HCT116 (cell line): ENCODE results near the gene FBXO34. TPM values are rescaled to one million over a fixed set of nuclear protein-coding genes. Genes with fewer than 3 reads are reported as not detected.

Source experiments
- ATAC-seq: fragments of 200-7000 bp; cut with Tn5 transposase; 2 replicates; pipeline ENCODE4 v1.9.1; 2020; ENCODE audit warnings: mild to moderate bottlenecking, moderate library complexity
- BruUV-seq: library from RNA; stranded (reverse); fragments of 400-500 nt; replicated peaks from 2 replicates; lab custom pipeline; 2021; lab: Mats Ljungman, UMichigan
- CTCF ChIA-PET: fragments of 300-600 bp; sonication (Branson Sonifier 250); formaldehyde crosslinking; loops from one replicate; lab custom pipeline; 2021; ENCODE audit warnings: antibody characterized with exemption; lab: Charles Lee
- POLR2A ChIA-PET: fragments of 300-600, 350-600 bp; sonication (Branson Sonifier 250); formaldehyde crosslinking; loops from one replicate; lab custom pipeline; 2021; ENCODE audit warnings: antibody characterized with exemption; lab: Charles Lee
- RAD21 ChIA-PET, 2 experiments: fragments of 300-600 bp; sonication (Branson Sonifier 250); formaldehyde crosslinking; loops; one replicate each; lab custom pipeline; 2023; ENCODE audit warnings: low total read pairs in 2 of 2; ENCODE audit not compliant: uncharacterized antibody in 2 of 2, unreplicated experiment in 2 of 2, low non-redundant PET in 1 of 2; lab: Charles Lee
- DNase-seq: peaks from one replicate; pipeline ENCODE4 v3.0.0-alpha.2; 2010; ENCODE audit warnings: low read depth, low spot score
- H2AFZ ChIP-seq: fragments of 200-600 bp; shearing (Covaris generic), sonication (generic); 2 replicates; pipeline ENCODE4 v1.6.1; 2017; ENCODE audit warnings: low read depth, mixed run types, mixed read lengths, antibody characterized with exemption, low read length; ENCODE audit not compliant: poor library complexity, severe bottlenecking
- H3K27ac ChIP-seq: 2 replicates; pipeline ENCODE4 v1.5.1; 2012; ENCODE audit warnings: low read depth, low read length
- H3K27me3 ChIP-seq: fragments of 200-600 bp; sonication (generic); 2 replicates; pipeline ENCODE4 v1.6.1; 2016; ENCODE audit warnings: mixed run types, low read length, mixed read lengths; ENCODE audit not compliant: insufficient read depth
- H3K36me3 ChIP-seq, 2 experiments: fragments of 200-500 bp in 1 of 2; fragments of 200-600 bp in 1 of 2; sonication (Bioruptor generic) in 1 of 2; sonication (generic) in 1 of 2; 2 replicates each; pipeline versions ENCODE4 v1.5.1 to v1.6.1; 2014 to 2016; ENCODE audit warnings: low read length in 2 of 2, inconsistent platforms in 1 of 2, mixed read lengths in 1 of 2, mixed run types in 1 of 2; ENCODE audit not compliant: insufficient read depth in 2 of 2, control insufficient read depth in 1 of 2
- H3K4me1 ChIP-seq, 2 experiments: fragments of 200-600 bp in 1 of 2; sonication (generic) in 1 of 2; 2 replicates each; pipeline versions ENCODE4 v1.5.1 to v1.6.1; 2012 to 2017; ENCODE audit warnings: low read length in 2 of 2, inconsistent platforms in 1 of 2, mild to moderate bottlenecking in 1 of 2, mixed read lengths in 1 of 2, mixed run types in 1 of 2, moderate library complexity in 1 of 2; ENCODE audit not compliant: insufficient read depth in 2 of 2, control insufficient read depth in 1 of 2
- H3K4me2 ChIP-seq: fragments of 200-600 bp; sonication (generic); 2 replicates; pipeline ENCODE4 v1.6.1; 2017; ENCODE audit warnings: mixed run types, low read length, mixed read lengths
- H3K4me3 ChIP-seq, 2 experiments: fragments of 200-600 bp in 1 of 2; sonication (generic) in 1 of 2; replicated peaks in 1 of 2; 2 replicates each; pipeline ENCODE4 v1.5.1; 2011 to 2016; ENCODE audit warnings: low read length in 2 of 2, control low read depth in 1 of 2, low read depth in 1 of 2, mild to moderate bottlenecking in 1 of 2, mixed read lengths in 1 of 2, mixed run types in 1 of 2
- H3K79me2 ChIP-seq: fragments of 200-600 bp; sonication (generic); 2 replicates; pipeline ENCODE4 v1.6.1; 2017; ENCODE audit warnings: mild to moderate bottlenecking, mixed run types, low read length, moderate library complexity, mixed read lengths; ENCODE audit not compliant: insufficient read depth
- H3K9ac ChIP-seq: fragments of 200-600 bp; sonication (generic); 2 replicates; pipeline ENCODE4 v1.6.1; 2016; ENCODE audit warnings: low read length, mixed read lengths
- H3K9me2 ChIP-seq: fragments of 200-600 bp; sonication (generic), shearing (Covaris generic); 2 replicates; pipeline ENCODE4 v1.6.1; 2017; ENCODE audit warnings: mixed run types, mild to moderate bottlenecking, moderate library complexity; ENCODE audit not compliant: insufficient read depth
- H3K9me3 ChIP-seq, 2 experiments: fragments of 200-500 bp in 1 of 2; fragments of 200-600 bp in 1 of 2; sonication (Bioruptor generic) in 1 of 2; sonication (generic) in 1 of 2; 2 replicates each; pipeline ENCODE4 v1.6.1; 2014 to 2017; ENCODE audit warnings: low read length in 2 of 2, mixed read lengths in 2 of 2, inconsistent platforms in 1 of 2, low read depth in 1 of 2, mild to moderate bottlenecking in 1 of 2, mixed run types in 1 of 2, moderate library complexity in 1 of 2; ENCODE audit not compliant: control insufficient read depth in 1 of 2, insufficient read depth in 1 of 2
- H4K20me1 ChIP-seq: fragments of 200-600 bp; sonication (generic), shearing (Covaris generic); 2 replicates; pipeline ENCODE4 v1.6.1; 2017; ENCODE audit warnings: mixed run types, mild to moderate bottlenecking, moderate library complexity; ENCODE audit not compliant: insufficient read depth
- CEBPB ChIP-seq: IDR thresholded peaks from 2 replicates; pipeline ENCODE4 v1.6.1; 2012; ENCODE audit warnings: low read depth
- CTCF ChIP-seq, 3 experiments: fragments of 200-600 bp in 1 of 3; sonication (generic) in 1 of 3; IDR thresholded peaks in 2 of 3; conservative IDR thresholded peaks in 1 of 3; 2 replicates each; pipeline ENCODE4 v1.5.1; 2012 to 2017; ENCODE audit warnings: low read depth in 2 of 3, low read length in 2 of 3, antibody characterized with exemption in 1 of 3, borderline replicate concordance in 1 of 3, control low read depth in 1 of 3, mild to moderate bottlenecking in 1 of 3, mixed read lengths in 1 of 3, mixed run types in 1 of 3, moderate library complexity in 1 of 3; ENCODE audit not compliant: insufficient read depth in 1 of 3
- EGR1 ChIP-seq: IDR thresholded peaks from 2 replicates; pipeline ENCODE4 v1.6.1; 2012; ENCODE audit warnings: low read depth
- EZH2 ChIP-seq: fragments of 200-600 bp; sonication (generic); IDR thresholded peaks from 2 replicates; pipeline ENCODE4 v1.6.1; 2017; ENCODE audit warnings: antibody characterized with exemption, mixed run types
- FOSL1 ChIP-seq: IDR thresholded peaks from 2 replicates; pipeline ENCODE4 v1.6.1; 2012; ENCODE audit warnings: low read depth
- JUND ChIP-seq: IDR thresholded peaks from 2 replicates; pipeline ENCODE4 v1.6.1; 2012
- MAX ChIP-seq: IDR thresholded peaks from 2 replicates; pipeline ENCODE4 v1.6.1; 2012
- POLR2A ChIP-seq: IDR thresholded peaks from 2 replicates; pipeline ENCODE4 v1.7.0; 2011; ENCODE audit warnings: borderline replicate concordance; ENCODE audit not compliant: insufficient read depth, insufficient read length; ENCODE audit errors: extremely low read depth
- REST ChIP-seq: IDR thresholded peaks from 2 replicates; pipeline ENCODE4 v1.6.1; 2012; ENCODE audit warnings: low read depth
- SIN3A ChIP-seq: IDR thresholded peaks from 2 replicates; pipeline ENCODE4 v1.6.1; 2012; ENCODE audit warnings: low read depth
- SRF ChIP-seq: IDR thresholded peaks from 2 replicates; pipeline ENCODE4 v1.6.1; 2012; ENCODE audit warnings: low read depth
- YY1 ChIP-seq: IDR thresholded peaks from 2 replicates; pipeline ENCODE4 v1.6.1; 2011; ENCODE audit warnings: low read length, low read depth, moderate library complexity, mild to moderate bottlenecking; ENCODE audit not compliant: insufficient replicate concordance; ENCODE audit errors: extremely low read depth
- ZFX ChIP-seq: fragments of 450-650 bp; IDR thresholded peaks from 2 replicates; pipeline ENCODE4 v1.6.1; 2017
- ZNF274 ChIP-seq: fragments of 200-500 bp; sonication (Bioruptor generic); IDR thresholded peaks from 2 replicates; pipeline ENCODE4 v1.6.1; 2014; ENCODE audit warnings: mild to moderate bottlenecking, low read depth, low read length, inconsistent platforms
- intact Hi-C: fragments of 100-400 bp; cut with micrococcal nuclease; formaldehyde crosslinking; loops from 2 replicates; pipeline ENCODE4 v1.10.0; 2022
- total RNA-seq: library from RNA; stranded (reverse); gene quantifications from one replicate; pipeline ENCODE4 v1.2.1, GENCODE V29; 2021; ENCODE audit not compliant: unreplicated experiment

Gene FBXO34
- total RNA-seq, 1 experiment from 2014 or later: 26.9 TPM

- peaks cover 61% of the 10 kb centered on the region for H3K79me2 ChIP-seq
- no peak overlapping the region for H3K4me3 ChIP-seq
- intact Hi-C loops: no loop called here
- H4K20me1 ChIP-seq: peaks cover 5% of the 10 kb centered on the region; the same call in 1 of the 2 replicates
- H3K9me3 ChIP-seq: no peaks in the 10 kb centered on the region
- H3K9ac ChIP-seq: no peak overlapping the region
- no peak overlapping the region for H3K27ac ChIP-seq
- ATAC-seq (no peak), DNase-seq (no peak)
- TF ChIP-seq POLR2A: no peak
- no peak for TF ChIP-seq EZH2
- TF ChIP-seq JUND: no peak
- no peak for TF ChIP-seq SRF
- TF ChIP-seq ZNF274: no peak
- no peak for TF ChIP-seq YY1
- TF ChIP-seq SIN3A: no peak
- TF ChIP-seq REST: no peak
- TF ChIP-seq CTCF (IDR thresholded peaks at IDR 0.05 in 2 of 3, conservative IDR thresholded peaks at IDR 0.05 in 1 of 3; ENCODE audit: borderline replicate concordance in 1 of 3, insufficient read depth in 1 of 3, low read depth in 2 of 3, low read length in 2 of 3): no peak
- TF ChIP-seq EGR1: no peak
- TF ChIP-seq FOSL1: no peak
- TF ChIP-seq MAX: no peak
- no peak for TF ChIP-seq CEBPB
- no peak for TF ChIP-seq ZFX
- peaks cover 0 to 12% of the 10 kb centered on the region in 2 experiments; a peak in 1 of 4 replicates for H3K4me1 ChIP-seq
- no peaks in the 10 kb centered on the region for H3K9me2 ChIP-seq
- no peaks in the 10 kb centered on the region for H3K36me3 ChIP-seq
- H3K27me3 ChIP-seq: no peaks in the 10 kb centered on the region
- POLR2A ChIA-PET: no interaction called here
- RAD21 ChIA-PET: no interaction called here
- no peak overlapping the region for H3K4me2 ChIP-seq
- H2AFZ ChIP-seq: no peak overlapping the region
- no TSS peak for BruUV-seq
- CTCF ChIA-PET: interaction anchor here (1.0 kb wide), 1 partner anchor 21 kb away, joined by 3 read pairs; no protein-coding TSS in a partner anchor
Measured at GRCh38 chr14:55333711-55334485, 62.7 kb downstream of the FBXO34 start.
